HG02588 (cell line): ENCODE data around the gene PKN1.
"Not testable (repeated sequence)": the region's sequence is repeated elsewhere in the genome, so short reads cannot be mapped to it uniquely, and the experiment has no call there.

Experiments used
- ATAC-seq: cut with Tn5 transposase; IDR thresholded peaks from one replicate; pipeline ENCODE4 v1.9.1; 2021; ENCODE audit warnings: mild to moderate bottlenecking, moderate library complexity; ENCODE audit not compliant: unreplicated experiment

The PKN1 gene

DNA sequence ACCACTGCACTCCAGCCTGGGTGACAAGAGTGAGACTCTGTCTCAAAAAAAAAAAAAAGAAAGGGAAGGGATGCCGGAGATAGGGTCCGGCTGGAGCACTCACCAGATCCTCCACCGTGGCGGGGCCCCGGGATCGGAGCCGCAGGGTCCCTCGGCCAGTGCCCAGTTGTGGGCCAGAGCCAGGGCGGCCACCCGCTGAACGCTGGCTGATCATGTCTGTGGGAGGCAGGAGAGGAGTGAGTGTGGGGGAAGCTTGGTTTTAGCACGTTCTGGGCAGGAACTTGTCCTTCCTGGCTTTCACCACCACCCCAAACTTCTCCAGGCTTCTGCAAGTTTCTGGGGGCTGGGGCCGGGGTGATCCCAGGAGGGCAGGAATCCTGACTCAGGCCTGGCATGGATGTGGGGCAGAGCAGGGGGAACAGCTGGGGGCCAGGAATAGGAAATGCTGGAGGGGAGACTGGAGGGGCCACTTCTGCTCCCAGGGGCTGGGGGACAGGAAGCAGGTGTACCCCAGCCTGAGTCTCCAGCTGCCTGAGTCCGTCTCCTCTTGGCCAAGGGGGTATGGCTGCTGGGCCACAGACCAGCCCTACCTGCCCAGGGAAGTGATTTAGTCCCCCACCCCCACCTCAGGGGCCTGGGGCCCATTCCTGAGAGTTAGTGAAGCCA is 46.3 kb downstream of the PKN1 start:
- no peak for ATAC-seq

DNA sequence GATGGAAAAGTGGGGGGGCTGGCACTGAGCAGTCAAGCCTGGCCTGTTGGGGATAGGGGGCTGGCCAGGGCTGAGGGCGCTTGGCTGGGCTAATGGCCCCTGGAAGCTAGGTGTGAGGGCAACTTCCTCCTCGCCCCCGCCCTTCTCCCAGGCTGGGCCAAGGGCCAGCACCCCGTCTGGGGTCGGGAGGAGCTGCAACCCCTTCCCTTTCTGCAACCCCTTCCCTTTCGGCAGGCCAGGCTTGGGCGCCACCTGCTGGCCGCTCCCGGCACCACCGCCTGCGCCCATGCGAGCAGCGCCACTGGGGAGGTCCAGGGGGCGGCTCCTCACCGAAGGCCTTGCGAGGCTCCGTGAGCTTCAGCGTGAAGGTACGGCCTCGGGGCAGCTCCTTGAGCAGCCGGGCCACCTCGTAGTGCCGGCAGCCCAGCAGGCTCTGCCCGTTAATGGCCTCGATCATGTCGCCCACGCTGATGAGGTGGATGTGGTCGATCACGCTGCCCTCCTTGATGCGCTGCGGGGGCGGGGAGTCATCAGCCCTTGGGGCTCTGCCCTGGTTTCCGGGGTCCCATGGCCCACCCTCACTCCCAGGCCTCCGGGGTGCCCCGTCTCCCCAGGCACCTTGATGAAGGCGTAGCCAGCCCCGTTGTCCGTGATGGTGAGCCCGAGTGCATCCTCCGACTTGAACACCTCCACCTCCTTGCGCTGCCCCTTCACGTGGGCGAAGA is 47.0 kb downstream of the PKN1 start:
- ATAC-seq, result no peak

DNA sequence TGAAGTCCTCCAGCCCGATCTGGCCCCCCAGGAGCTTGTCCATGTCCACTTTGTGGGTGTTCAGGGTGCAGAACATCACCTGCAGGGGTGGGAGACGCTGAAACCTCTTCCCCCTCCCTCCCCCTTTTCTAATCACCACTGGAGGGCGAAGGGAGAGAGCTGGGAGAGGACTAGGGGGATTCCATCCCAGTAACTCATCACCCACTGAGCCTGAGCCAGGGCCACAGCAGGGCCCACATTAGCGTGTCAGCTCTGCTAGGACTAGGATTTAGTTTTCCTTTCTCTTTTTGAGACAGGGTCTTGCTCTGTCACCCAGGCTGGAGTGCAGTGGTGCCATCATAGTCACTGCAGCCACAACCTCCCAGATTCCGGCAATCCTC is 47.6 kb downstream of the PKN1 start:
- no peak for ATAC-seq

DNA sequence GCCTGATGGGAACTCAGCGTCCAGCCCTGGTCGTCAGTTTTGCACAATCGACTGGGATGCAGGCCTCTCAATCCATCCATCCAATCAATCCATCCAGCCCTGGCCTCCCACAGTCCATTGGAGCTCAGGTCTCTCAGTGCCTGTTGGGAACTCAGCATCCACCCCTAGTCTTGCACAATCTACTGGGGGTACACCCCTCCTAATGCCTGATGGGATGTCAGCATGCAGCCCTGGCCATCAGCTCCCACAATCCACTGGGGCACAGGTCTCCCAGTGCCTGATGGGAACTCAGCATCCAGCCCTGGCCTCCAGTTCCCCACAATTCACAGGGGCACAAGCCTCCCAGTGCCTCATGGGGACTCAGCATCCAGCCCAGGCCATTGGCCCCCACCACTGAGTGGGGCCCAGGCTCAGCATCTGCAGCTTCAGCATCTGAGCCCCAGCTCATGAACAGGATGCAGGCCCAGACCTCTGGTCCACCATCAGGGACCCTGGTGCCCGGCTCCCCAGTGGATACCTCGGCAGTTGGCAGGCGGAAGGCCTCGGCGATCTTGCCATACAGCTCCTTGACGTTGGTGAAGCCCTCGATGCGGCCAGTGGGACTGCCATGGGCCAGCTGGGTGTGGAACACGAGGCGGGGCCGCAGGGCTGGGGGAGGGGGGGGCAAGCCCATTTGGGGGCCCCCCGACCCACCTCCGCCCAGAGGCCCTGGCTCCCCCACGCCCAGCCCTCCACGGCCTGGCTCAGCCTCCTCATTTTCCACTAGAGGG is 49.3 kb downstream of the PKN1 start:
- ATAC-seq, result no peak

DNA sequence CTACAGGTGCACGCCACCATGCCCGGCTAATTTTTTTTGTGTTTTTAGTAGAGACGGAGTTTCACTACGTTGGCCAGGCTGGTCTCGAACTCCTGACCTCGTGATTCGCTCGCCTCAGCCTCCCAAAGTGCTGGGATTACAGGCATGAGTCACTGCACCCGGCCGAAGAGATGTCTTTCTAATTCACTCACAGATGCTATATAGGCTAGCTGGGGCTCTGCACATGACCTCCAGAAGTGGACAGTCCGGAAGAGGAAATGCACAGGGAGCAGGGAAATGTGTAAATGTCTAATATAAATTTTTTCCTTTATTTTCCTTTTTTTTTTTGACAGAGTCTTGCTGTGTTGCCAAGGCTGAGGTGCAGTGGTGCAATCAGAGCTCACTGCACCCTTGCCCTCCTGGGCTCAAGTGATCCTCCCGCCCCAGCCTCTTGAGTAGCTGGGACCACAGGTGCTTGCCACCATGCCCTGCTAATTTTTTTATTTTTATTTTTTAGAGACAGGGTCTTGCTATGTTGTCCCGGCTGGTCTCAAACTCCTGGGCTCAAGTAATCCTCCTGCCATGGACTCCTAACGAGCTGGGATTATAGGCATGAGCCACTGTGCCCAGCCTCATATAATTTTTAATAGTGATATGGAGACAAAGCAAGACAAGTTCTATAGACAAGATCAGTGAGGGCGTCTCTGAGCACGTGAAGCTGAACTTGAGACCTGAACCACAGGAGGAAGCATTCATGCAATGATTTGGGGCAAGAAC is 54.4 kb downstream of the PKN1 start:
- no peak for ATAC-seq

DNA sequence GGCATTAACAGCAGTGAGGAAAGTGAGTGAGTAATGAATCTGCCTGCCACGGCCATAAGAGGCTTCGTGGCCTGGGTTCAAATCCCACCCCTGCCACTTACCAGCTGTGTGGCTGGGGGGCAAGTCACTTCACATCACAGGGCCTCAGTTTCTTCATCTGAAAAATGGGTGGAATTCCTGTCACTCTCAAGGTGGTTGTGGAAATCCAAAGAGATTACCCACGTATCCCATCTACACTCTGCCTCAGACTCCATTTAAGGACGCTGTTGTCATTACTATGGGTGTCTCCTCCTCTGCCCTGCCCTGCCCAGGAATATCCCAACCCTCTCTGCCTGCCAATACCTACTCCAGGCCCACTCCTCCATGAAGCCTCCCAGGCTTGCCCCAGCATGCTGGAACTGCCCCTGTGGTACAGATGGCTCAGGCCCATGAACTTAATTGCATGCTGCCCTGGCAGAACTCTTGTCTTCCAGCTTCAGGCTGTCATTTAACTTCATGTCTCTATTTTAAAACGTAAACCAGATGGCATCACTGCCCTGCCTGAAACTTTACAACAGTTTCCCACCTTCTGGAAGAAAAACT is 59.7 kb downstream of the PKN1 start:
- no peak for ATAC-seq

DNA sequence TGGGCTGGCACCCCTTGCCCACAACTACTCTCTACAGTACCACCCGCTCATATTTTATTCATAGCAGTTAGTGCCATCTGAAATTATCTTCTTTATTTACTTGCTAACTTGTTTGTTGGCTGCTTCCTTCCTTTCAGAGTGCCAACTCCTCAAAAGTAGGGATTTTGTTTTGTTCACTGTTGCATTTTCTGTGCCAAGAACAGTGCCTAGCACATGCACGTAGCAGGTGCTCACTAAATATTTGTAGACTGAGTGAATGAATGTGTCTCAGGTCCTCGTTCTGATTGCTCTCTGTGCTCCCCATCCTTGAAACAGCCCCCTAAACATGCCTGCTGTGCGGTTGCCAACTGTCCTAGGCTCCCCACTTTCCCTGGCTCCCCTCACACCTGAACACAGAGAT is 61.3 kb downstream of the PKN1 start:
- no peak for ATAC-seq

DNA sequence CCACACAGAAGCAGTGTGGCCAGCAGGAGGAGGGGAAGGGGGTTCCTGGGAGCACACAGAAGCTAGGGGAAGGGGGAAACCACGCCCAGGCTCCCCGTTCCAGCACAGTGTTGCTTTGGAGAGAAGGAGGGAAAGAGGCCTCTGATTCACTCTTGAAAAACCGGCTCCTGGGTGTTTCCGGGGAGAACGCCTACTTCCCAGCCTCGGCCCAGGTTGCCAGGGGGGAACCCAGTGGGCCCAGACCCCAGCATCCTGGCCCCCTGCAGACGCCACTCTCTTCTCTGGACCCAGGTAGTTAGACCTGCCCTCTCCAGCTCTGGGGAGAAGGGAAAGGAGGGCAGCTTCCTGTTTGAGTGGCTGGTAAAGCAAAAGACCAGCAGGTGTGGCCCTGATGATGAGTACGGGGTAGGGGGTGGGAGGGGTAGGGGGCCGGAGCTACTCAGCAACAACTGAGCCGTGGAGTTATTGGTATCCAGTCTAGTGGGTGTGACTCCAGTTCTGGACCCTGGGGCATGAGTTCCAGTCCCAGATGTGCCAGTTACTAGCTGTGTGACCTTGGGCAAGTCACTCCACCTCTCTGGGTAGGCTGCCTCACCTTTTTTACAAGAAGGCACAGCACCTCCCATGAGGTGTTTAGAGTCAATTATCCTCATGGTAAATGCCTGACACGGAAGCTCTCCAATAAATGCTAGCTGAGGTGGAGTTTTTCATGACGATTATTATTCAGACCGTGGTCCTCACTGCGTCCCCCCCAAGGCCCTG is 62.0 kb downstream of the PKN1 start:
- no peak for ATAC-seq

DNA sequence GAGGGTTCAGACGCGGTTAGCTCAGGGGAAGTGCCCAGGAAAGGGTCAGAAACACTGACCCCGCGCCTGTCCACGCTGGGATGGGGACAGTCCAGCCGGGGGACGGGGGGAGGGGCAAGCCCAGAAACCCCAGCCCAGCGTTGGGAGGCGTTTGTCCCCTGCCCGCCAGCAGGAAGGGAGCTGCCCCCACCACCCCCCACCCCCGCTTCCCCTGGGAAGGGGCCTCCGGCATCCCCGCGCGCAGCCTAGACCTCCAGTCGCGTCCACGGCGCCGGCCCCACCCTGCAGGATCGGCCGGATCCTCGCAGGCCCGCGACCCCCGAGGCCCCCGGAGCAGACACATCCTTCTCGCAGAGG is 62.5 kb downstream of the PKN1 start:
- ATAC-seq, result no peak

DNA sequence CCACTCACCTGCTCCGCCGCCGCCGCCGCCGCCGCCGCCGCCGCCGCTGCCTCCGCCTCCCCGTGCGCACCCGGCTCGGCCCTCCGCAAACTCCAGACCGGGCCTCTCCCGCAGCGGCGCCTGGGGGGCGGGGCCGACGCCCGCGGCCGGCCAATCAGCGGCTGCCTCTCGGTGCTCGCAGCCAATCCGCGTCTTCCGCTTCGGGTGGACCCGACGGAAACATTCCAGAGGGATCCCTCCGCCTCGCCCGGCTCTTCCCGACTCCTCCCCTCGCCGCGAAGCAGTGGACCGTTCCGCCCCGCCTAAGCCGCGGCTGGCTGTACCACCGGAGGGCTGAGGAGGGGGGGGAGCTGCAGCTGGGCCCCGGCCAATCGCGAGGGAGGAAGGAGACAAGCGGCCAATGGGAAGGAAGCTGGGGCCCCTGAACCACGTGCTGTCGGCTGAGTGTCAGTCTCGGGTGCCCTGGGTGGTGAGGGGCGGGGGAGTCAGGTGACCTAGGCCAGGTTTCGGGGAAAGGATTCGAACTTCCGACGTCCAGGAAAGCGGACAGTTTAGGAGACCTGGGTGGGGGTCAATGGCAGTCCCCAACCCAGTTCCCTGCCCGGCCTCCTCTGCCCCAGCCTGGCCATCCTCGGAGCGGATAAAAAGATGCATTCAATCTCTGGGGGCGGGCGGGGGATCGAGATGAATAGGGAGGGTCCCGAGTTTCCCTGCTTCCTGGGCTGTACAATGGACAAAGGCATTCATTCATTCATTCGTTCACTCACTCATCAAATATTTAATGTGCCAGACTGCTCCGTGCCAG is 63.1 kb downstream of the PKN1 start, which contains the start of gene GIPC1:
TSS of gene GIPC1 (minus strand) at position 99 of the 805 bp plus-strand sequence. CDS start 13,151 bp downstream, outside the sequence.
- peak; percentile 77 for ATAC-seq

DNA sequence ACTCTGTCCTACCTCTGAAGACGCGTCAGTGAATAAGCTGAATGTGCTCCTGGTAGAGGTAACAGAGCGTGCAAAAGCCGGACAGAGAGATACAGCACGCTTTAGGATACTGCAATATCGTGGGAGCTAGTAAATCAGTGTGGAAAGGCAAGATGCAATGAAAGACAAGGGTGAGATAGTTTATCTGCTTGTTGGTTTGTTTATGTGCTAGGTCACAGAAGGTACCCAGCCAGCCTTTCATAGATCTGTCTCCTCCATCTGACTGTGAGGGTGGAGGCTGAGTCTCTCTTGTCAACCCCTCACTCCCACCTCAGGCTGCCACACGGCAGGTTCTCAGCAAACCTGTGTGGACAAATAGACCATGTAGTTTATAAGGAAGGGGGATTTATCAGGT is 63.7 kb downstream of the PKN1 start:
- no peak for ATAC-seq

DNA sequence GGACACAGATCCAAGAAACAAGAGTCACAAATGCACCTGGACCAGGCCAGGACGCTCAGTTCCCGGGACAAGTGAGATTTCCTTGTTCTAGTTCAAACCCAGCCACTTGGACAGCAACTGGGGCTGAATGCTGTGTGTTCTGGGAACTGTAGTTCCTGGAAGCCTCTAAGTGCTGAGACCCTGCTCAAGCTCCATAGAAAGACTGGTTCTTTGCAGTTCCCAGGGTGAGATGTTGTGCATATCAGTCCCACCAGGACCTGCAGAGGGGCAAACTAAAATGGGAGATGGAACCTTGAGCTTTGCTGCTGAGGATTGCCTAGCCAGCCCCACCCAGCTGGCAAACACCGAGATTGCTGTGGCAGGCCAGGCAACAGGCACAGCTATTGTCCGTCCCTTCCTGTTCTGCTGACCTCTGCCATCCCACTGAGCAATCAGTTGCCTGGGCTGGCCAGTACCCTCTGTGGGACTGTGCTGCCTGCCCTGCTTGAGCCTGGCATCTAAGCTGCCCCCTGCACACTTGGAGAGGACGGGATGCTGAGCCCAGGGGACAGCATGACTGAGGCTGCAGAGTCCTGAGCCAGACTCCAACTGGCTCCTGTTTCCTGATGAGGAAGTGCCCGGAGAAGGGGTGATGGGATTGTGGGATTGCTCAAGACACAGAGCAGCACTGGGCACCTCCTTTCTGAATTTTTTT is 64.3 kb downstream of the PKN1 start:
- no peak for ATAC-seq

DNA sequence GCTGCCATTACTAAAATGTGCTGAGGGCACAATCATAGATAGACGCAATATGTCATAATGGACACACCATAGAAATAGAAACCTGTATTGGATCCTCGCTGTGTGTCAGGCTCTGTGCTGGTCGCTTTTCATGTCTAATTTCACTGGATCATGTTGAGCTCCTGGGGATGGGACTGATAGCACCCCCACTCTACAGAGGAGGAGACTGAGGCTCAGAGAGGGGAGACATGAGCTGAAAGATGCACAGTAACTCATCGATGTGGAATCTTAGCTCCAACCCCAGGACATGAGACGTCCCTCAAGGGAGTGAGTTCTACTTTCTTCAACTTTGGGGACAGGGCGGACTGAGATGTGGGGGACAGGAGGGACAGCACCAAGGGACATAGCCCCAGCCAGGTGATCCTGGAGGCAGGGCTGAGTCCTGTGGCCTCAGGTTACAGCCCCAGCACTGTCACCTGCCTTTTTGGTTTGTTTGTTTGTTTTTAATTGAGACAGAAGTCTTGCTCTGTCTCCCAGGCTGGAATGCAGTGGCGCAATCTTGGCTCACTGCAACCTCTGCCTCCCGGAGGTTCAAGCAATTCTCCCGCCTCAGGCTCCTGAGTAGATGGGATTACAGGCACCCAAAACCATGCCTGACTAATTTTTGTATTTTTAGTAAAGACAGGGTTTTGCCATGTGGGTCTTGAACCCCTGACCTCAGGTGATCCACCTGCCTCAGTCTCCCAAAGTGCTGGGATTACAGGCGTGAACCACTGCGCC is 69.4 kb downstream of the PKN1 start:
- ATAC-seq, result no peak

DNA sequence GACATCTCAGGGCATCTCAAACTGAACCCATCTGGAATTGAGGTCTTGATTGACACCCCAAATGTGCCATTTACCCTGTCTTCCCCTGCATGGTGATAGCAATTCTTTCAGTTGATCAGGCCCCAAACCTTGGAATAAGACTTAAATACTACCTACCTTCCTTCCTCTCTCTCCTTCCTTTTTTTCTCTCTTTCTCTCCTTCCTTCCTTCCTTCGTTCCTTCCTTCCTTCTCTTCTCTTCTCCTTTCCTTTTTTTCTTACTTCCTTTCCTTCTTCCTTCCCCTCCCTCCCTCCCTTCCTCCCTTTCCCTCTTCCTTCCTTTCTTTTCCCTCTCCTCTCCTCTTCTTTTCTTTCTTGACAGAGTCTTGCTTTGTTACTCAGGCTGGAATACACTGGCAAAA is 70.2 kb downstream of the PKN1 start:
- ATAC-seq, result no peak

DNA sequence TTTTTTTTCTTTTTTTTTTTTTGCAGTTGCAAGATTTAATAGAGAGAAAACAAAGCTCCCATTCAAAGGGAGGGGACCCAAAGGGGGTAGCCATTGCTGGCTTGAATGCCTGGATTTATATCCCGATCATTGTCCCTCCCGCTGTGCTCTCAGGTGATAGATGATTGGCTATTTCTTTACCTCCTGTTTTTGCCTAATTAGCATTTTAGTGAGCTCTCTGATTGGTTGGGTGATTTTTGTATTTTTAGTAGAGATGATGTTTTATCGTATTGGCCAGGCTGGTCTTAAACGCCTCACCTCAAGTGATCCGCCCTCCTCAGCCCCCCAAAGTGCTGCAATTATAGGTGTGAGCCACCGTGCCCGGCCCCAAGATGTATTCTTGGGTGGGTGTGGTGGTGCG is 71.5 kb downstream of the PKN1 start:
- not testable (repeated sequence) for ATAC-seq

DNA sequence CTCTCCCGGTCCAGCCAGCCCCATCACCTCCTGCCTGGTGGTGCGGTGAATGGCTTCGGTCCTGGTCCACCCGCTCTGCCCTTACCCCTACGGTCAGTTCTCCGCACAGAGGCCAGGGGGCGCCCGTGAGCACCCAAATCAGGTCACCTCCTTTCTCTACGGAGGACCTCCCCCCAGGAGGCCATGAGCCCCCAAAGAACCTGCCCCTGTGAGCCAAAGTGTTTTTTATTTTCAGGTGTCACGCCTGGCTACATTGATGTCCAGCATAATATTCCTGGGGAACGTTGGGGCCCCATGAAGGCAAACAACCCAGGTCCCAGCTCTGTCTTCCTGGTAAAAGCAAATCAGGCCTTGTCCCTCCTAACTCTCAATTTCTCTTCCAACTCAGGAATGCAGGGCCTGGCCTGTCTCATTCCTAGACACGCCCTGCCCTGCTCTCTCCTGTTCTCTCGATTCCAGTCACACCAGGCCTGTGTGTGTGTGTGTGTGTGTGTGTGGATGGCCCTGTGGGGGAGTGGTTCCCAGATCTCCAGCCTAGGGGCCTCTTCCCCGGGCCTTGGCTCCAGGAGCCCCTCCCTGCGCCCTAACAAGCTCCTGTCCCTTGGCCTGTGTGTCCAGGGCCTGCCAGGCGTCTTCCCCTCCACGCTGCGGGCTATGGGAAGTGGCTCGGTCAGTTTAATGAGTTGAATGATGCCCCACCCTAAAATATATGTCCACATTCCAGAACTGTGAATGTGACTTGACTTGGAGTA is 72.6 kb downstream of the PKN1 start:
- ATAC-seq, result no peak
